NCI-H510A (cell line): ENCODE results near the gene TRAPPC8.
"Not testable (repeated sequence)": the region's sequence is repeated elsewhere in the genome, so short reads cannot be mapped to it uniquely, and the experiment has no call there.

Experiments used
- DNase-seq: peaks from one replicate; lab custom pipeline; 2025; lab: John Stamatoyannopoulos, UW

TRAPPC8 gene

DNA sequence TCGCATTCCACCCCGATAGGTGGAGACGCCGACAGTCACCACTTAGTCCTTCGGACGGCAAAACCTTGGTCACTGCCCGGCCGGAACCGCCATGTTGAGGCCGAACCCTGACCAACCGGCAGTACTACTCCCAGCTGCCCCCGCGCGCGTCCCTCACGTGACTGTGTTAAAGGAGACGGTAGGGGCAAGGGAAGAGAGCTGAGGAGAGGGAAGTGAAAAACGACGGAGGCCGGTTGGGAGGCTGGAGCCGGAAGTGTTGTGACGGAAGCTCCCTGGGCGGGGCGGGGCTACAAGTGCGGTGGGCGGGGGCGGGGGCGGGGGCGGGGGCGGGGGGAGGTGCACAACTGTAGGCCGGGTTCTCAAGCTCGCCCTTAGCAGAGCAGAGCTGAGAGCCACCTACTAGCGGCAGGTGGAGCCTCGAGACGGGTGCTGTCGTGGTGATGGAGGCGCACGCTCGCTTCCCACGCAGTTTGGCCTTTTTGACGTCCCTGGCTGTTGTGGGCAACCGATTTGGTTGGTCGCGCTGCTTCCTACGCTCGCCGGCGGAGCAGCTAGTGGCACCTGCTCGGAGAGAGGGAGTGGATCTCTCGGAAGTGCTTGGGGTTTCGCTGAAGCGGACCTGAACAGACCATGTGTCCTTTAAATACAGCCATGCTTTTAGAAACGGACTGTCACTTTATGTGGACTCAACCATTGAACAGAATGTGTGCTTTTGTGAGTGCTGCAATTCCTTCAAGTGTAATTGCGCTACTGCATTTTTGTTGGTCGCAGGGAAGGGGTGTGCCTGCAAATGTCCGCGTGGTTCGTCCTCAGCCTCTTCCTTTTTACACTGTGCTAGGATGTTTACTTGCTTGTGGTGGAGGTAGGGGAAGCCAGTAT, at the start of gene TRAPPC8:
Gene TRAPPC8, minus strand, starts transcription at position 130 of the 879 bp plus-strand sequence. CDS start 364 bp downstream, outside the sequence.
- peak; percentile 99 for DNase-seq

GRCh38 chr18:31990823-31991222, 47.9 kb upstream of the TRAPPC8 start:
- no peak for DNase-seq

GRCh38 chr18:31983976-31984375, 41.0 kb upstream of the TRAPPC8 start:
- DNase-seq, result no peak

GRCh38 chr18:31983020-31983419, 40.1 kb upstream of the TRAPPC8 start:
- DNase-seq, result no peak

- no peak for DNase-seq
Observed at GRCh38 chr18:31980863-31981262, 37.9 kb upstream of the TRAPPC8 start.

DNA sequence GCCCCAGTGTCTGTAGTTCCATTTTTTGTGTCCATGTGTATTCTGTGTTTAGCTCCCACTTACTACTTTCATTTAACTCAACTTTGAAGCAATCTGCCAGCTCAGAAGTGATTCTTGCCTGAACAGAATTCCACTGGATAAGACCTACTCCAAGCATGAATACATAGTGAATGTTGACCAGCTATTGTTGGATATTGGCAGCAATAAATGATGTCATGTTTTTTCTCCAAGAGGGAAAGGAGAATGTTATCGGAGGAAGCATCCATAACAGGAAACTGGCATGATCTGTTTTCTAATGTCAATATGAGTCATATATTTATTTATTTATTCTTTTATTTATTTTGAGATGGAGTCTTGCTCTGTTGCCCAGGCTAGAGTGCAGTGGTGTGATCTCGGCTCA, 36.8 kb upstream of the TRAPPC8 start:
- no peak for DNase-seq

- no peak for DNase-seq
Observed at GRCh38 chr18:31978616-31979015, 35.7 kb upstream of the TRAPPC8 start.

DNA sequence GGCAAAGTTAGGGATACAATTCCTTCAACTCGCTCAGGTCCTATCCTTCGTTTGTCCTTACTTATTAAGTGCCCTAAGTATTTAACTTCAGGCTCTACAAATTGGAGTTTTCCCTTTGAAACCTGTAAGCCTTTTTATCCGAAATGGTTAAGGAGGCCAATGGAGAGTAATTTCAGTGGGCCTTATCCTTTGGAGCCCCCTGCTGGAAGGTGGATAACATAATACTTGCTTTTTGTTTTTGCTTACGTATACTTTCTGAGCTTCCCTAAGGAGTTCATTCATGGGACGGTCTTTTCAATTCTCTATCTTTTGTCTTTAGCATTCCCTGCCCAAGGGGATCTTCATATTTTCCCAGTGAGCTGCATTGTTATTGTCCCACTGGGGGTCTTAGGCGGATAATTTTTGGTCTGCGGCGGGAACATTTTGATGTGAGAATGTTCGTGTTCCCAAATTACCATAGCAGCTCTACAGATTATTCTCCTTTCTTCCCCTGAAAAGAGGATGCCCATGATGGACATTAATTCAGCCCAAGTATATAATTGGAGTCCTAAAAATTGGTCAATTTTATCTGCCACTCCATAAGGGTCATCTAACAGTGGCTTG, 34.4 kb upstream of the TRAPPC8 start:
- no peak for DNase-seq

DNA sequence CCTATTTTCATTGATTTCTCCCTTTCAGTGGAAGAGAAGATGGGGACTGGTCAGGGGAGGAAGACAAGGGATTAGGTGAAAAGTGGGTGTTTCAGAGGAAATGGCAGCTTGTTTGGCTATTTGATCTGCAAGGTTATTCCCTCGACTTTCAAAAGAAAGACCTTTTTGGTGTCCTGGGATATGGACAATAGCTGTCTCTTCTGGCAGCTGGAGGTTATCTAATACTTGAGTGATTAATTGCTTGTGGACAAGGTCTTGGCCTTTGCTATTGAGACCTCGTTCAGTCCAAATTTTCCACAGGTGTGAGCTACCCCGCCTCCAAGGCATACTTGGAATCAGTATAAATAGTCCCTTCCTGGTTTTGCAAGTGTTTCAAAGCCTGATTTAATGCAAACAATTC, 33.3 kb upstream of the TRAPPC8 start:
- DNase-seq, result no peak

GRCh38 chr18:31973929-31974546, 31.1 kb upstream of the TRAPPC8 start:
- DNase-seq, result no peak

GRCh38 chr18:31970617-31971016, 27.7 kb upstream of the TRAPPC8 start:
- DNase-seq, result no peak

- no peak for DNase-seq
Observed at GRCh38 chr18:31965316-31965970, 22.5 kb upstream of the TRAPPC8 start.

- no peak for DNase-seq
Observed at GRCh38 chr18:31957728-31958127, 14.8 kb upstream of the TRAPPC8 start.

DNA sequence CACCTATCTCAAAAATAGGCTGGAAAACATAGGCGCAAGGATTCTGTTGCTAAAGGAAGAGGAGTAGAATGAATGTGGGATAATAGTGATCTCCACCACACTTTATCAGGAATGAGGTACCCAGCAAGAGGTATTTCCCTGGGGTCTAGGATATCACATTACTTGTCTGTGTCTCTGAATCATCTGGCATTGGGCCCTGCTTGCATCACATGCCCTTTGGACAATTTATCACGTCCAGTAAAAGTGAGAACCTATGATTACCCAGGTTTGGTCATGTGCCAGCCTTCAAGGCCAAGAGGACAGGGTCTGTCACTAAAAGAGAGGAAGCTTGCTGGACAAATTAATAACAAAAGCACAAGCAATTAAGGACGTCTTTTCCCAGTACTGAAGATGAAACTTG, 11.4 kb upstream of the TRAPPC8 start:
- no peak for DNase-seq

DNA sequence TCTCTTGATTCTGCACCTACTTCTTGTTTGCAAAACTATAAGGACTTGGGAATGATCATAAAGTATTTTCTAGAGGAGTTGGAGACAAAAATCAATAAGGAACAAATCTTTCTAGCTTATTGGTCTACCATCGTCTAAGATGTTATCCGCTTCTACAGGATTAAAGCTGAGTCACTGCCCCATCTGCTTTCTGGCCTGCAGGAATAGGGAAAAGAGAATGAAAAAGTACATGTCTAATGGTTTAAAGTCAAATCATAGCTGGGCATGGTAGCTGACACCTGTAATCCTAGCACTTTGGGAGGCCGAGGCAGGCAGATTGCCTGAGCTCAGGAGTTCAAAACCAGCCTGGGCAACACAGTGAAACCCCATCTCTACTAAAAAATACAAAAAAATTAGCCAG, 10.8 kb upstream of the TRAPPC8 start:
- not testable (repeated sequence) for DNase-seq

GRCh38 chr18:31952223-31952622, 9.3 kb upstream of the TRAPPC8 start:
- DNase-seq, result no peak

GRCh38 chr18:31950583-31950982, 7.7 kb upstream of the TRAPPC8 start:
- DNase-seq, result no peak

DNA sequence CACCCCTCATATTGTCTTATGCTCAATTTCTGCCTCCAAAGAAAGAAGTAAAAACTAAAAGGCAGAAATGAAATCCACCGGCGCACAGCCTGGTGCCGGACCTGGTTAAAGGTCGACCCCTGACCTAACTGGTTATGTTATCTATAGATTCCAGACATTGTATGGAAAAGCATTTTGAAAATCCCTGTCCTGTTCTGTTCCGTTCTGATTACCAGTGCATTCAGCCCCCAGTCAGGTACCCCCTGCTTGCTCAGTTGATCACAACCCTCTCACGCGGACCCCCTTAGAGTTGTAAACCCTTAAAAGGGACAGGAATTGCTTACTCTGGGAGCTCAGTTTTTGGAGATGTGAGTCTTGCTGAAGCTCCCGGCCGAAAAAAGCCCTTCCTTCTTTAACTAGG, 5.4 kb upstream of the TRAPPC8 start:
- DNase-seq, result not testable (repeated sequence)

- DNase-seq, result no peak
Observed at GRCh38 chr18:31946305-31947046, 3.5 kb upstream of the TRAPPC8 start.

- DNase-seq, result no peak
Observed at GRCh38 chr18:31943878-31944816, 1.2 kb upstream of the TRAPPC8 start.
